ENCODE data around the gene LILRB5.
"Not testable (repeated sequence)": the region's sequence is repeated elsewhere in the genome, so short reads cannot be mapped to it uniquely, and the experiment has no call there.

LILRB5 gene

DNA sequence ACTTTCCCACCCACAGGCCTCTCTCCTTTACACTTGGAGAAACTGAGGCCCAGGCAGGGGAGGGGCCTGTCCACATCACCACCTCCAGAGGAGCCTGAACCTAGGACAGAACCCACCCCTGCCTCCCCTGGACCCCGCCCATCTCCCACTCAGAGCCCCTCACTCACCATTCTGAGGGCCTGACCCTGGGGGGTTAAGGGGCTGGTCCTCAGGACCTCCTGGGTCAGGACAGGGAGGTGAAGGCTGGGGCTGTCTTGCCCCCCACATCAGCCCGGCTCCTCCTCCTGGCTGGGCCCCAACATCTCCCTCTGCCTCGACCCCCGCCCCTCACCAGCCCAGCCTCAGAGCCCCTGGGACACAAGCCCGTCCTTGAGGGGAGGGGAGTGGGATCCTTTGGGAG is 37.4 kb downstream of the LILRB5 start:
- H3K9me3 ChIP-seq (replicated peaks in 1 of 2; ENCODE audit: control insufficient read depth in 2 of 2, insufficient read depth in 1 of 2, low read depth in 1 of 2, low read length in 2 of 2); H2BK15ac ChIP-seq (ENCODE audit: low read length); H2BK12ac ChIP-seq (ENCODE audit: low read length); H3K18ac ChIP-seq (ENCODE audit: low read length); H3K4me1 ChIP-seq (ENCODE audit: control insufficient read depth in 2 of 2, insufficient read depth in 1 of 2, low read depth in 1 of 2, low read length in 2 of 2); H3K27ac ChIP-seq (replicated peaks; ENCODE audit: low read length); H3K36me3 ChIP-seq (replicated peaks in 1 of 2; ENCODE audit: control insufficient read depth in 2 of 2, insufficient read depth in 2 of 2, low read length in 2 of 2); H3K27me3 ChIP-seq (ENCODE audit: control insufficient read depth in 3 of 3, insufficient read depth in 3 of 3, low read depth in 1 of 3, low read length in 3 of 3); H3K4ac ChIP-seq (ENCODE audit: low read length); DNase-seq (ENCODE audit: low spot score); H4K8ac ChIP-seq (ENCODE audit: low read depth, low read length); H2AK5ac ChIP-seq (ENCODE audit: low read depth, low read length); H3K14ac ChIP-seq (ENCODE audit: low read length); H3K4me3 ChIP-seq (ENCODE audit: low read length in 2 of 2); H3K79me1 ChIP-seq (ENCODE audit: low read depth, low read length); H3K4me2 ChIP-seq (ENCODE audit: insufficient read depth, low read length, poor library complexity, severe bottlenecking); H2BK120ac ChIP-seq (ENCODE audit: low read depth, low read length); H2AFZ ChIP-seq (ENCODE audit: low read length); H2BK5ac ChIP-seq (ENCODE audit: low read length); H4K91ac ChIP-seq (ENCODE audit: low read depth, low read length, poor library complexity); H3K23ac ChIP-seq (ENCODE audit: low read depth, low read length, poor library complexity); H3K9ac ChIP-seq (ENCODE audit: low read depth, low read length, poor library complexity): not testable (repeated sequence)
- WGBS, 2 donors (ENCODE audit: extremely low coverage in 2 of 2, insufficient read length in 2 of 2, insufficient replicate concordance in 1 of 2) = no CpG with 5 or more reads among the region's 5 CpGs

DNA sequence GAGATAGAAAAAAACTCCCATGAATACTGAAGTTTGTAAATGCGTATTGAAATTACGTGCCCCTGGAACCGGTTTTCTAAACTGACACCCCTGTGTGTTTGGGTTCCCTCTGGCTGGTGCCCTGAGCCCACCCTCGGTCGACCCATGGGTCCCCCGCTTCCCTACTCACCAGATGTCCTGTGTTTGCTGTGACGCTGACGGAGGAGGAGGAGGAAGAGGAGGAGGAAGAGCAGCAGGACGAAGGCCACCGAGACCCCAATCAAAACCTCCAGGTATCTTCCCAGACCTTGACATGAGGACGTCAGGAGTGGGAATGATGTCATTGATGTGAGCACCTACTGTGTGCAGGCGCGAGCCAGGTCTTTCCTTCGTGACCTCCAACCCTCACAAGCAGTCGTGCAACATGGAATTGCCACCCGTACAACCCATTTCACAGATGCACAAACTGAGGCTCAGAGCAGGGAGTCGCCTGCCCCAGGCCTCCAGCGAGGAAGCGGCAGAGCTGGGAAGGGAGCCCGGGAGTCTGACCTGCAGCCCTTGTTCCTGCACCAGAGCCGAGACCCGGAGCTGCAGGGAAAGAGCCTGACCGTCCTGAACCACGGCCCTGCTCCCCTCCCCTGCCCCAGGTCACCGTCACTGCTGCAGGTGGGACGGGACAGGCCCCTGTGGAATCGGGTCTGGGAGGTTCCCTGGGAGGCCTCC is 38.0 kb downstream of the LILRB5 start:
- no peak overlapping the region for H3K4me2 ChIP-seq (ENCODE audit: insufficient read depth, low read length, poor library complexity, severe bottlenecking)
- no peak overlapping the region for H3K27ac ChIP-seq (replicated peaks; ENCODE audit: low read length)
- no peak overlapping the region for H3K18ac ChIP-seq (ENCODE audit: low read length)
- no peak overlapping the region for H4K8ac ChIP-seq (ENCODE audit: low read depth, low read length)
- H4K91ac ChIP-seq (ENCODE audit: low read depth, low read length, poor library complexity) = no peak overlapping the region
- H3K79me1 ChIP-seq (ENCODE audit: low read depth, low read length) = no peaks in the 10 kb centered on the region
- WGBS, 2 donors (ENCODE audit: extremely low coverage in 2 of 2, insufficient read length in 2 of 2, insufficient replicate concordance in 1 of 2) = no CpG with 5 or more reads among the region's 27 CpGs
- no peak overlapping the region for H3K9ac ChIP-seq (ENCODE audit: low read depth, low read length, poor library complexity)
- peak overlapping the region; percentile 17 for H3K14ac ChIP-seq (ENCODE audit: low read length)
- H3K4me3 ChIP-seq (ENCODE audit: low read length in 2 of 2) = no peak overlapping the region
- H3K23ac ChIP-seq (ENCODE audit: low read depth, low read length, poor library complexity) = no peak overlapping the region
- no peak for DNase-seq (ENCODE audit: low spot score)
- no peak overlapping the region for H2BK120ac ChIP-seq (ENCODE audit: low read depth, low read length)
- H3K36me3 ChIP-seq (replicated peaks in 1 of 2; ENCODE audit: control insufficient read depth in 2 of 2, insufficient read depth in 2 of 2, low read length in 2 of 2) = peaks cover 0 to 4% of the 10 kb centered on the region in 2 donors
- no peak overlapping the region for H2AFZ ChIP-seq (ENCODE audit: low read length)
- no peaks in the 10 kb centered on the region for H3K4me1 ChIP-seq (ENCODE audit: control insufficient read depth in 2 of 2, insufficient read depth in 1 of 2, low read depth in 1 of 2, low read length in 2 of 2)
- peak overlapping the region; percentile 41 for H2BK12ac ChIP-seq (ENCODE audit: low read length)
- no peak overlapping the region for H2AK5ac ChIP-seq (ENCODE audit: low read depth, low read length)
- no peak overlapping the region for H2BK15ac ChIP-seq (ENCODE audit: low read length)
- H3K9me3 ChIP-seq (replicated peaks in 1 of 2; ENCODE audit: control insufficient read depth in 2 of 2, insufficient read depth in 1 of 2, low read depth in 1 of 2, low read length in 2 of 2) = peaks cover 0 to 2% of the 10 kb centered on the region in 2 donors
- no peak overlapping the region for H2BK5ac ChIP-seq (ENCODE audit: low read length)
- no peak overlapping the region for H3K4ac ChIP-seq (ENCODE audit: low read length)
- H3K27me3 ChIP-seq (ENCODE audit: control insufficient read depth in 3 of 3, insufficient read depth in 3 of 3, low read depth in 1 of 3, low read length in 3 of 3) = peaks cover 0 to 2% (median 0%) of the 10 kb centered on the region in 3 experiments

DNA sequence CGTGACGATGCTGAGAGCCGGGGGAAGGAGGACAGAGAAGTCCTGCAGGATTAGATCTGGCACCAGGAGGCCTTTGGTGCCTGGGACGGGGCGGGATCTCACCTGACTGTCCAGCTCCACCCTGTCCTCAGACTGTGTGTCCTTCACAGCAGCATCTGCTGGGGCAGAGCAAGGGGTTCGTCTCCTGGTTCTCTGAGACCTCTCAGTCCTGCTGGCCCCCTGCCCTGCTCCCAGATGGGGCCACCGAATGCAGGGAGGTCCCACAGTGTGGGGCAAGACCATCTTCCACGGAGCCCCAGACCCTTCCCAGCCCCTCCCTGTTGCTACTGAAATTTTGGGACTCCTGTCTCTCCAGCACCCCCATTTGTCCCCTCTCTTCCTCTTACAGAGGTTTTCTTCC is 38.8 kb downstream of the LILRB5 start:
- Histone ChIP-seq H3K23ac (ENCODE audit: low read depth, low read length, poor library complexity) (no peak overlapping the region), H4K8ac (ENCODE audit: low read depth, low read length) (no peak overlapping the region), H3K36me3 (replicated peaks in 1 of 2; ENCODE audit: control insufficient read depth in 2 of 2, insufficient read depth in 2 of 2, low read length in 2 of 2) (peaks cover 0 to 4% of the 10 kb centered on the region in 2 donors), H2AK5ac (ENCODE audit: low read depth, low read length) (no peak overlapping the region), H3K9ac (ENCODE audit: low read depth, low read length, poor library complexity) (no peak overlapping the region), H3K18ac (ENCODE audit: low read length) (no peak overlapping the region), H3K9me3 (replicated peaks in 1 of 2; ENCODE audit: control insufficient read depth in 2 of 2, insufficient read depth in 1 of 2, low read depth in 1 of 2, low read length in 2 of 2) (peaks cover 0 to 2% of the 10 kb centered on the region in 2 donors), H2BK12ac (ENCODE audit: low read length) (no peak overlapping the region), H2BK5ac (ENCODE audit: low read length) (no peak overlapping the region), H2BK120ac (ENCODE audit: low read depth, low read length) (no peak overlapping the region), H3K27ac (replicated peaks; ENCODE audit: low read length) (no peak overlapping the region), H3K14ac (ENCODE audit: low read length) (no peak overlapping the region), H3K27me3 (ENCODE audit: control insufficient read depth in 3 of 3, insufficient read depth in 3 of 3, low read depth in 1 of 3, low read length in 3 of 3) (peaks cover 0 to 2% (median 0%) of the 10 kb centered on the region in 3 experiments), H2BK15ac (ENCODE audit: low read length) (no peak overlapping the region), H3K4me1 (ENCODE audit: control insufficient read depth in 2 of 2, insufficient read depth in 1 of 2, low read depth in 1 of 2, low read length in 2 of 2) (no peaks in the 10 kb centered on the region), H3K4me2 (ENCODE audit: insufficient read depth, low read length, poor library complexity, severe bottlenecking) (no peak overlapping the region), H3K79me1 (ENCODE audit: low read depth, low read length) (no peaks in the 10 kb centered on the region), H3K4me3 (ENCODE audit: low read length in 2 of 2) (no peak overlapping the region), H4K91ac (ENCODE audit: low read depth, low read length, poor library complexity) (no peak overlapping the region), H2AFZ (ENCODE audit: low read length) (no peak overlapping the region), H3K4ac (ENCODE audit: low read length) (no peak overlapping the region)
- WGBS, 2 donors (ENCODE audit: extremely low coverage in 2 of 2, insufficient read length in 2 of 2, insufficient replicate concordance in 1 of 2) = no CpG with 5 or more reads among the region's 8 CpGs
- DNase-seq (ENCODE audit: low spot score) = no peak

DNA sequence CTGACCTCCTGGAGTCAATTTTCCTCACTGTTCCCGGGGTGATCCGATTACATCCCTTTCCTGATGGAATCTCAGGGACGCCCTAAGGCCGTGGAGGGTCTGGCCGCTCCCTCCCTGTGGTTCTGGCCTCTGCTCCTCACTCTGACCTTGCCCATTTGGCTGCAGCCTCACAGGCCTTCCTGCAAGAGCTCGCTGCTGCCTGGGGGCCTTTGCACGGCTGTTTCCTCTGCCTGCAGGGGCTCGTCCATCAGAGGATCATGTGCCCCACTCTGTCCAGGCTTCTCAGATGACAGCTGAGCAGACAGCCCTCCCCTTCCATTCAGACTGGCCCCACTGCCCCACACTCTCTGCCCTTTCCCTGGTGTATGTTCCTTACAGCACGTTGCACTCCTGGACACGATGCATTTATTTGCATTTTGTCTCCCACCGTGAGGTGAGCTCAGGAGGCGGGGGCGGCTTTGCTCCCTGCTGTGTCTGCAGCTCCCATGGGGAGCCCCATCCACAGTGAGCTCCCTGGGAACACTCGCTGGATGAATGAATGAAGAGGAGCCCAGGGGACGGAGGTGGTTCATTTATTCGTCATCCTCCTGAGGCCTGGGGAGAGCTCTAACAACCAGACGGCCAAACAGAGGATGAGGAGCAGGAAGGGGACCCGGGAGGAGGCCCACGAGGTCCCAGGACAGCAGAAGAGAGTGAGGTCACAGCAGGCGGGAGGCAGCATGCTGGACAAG is 39.4 kb downstream of the LILRB5 start:
- H3K4me1 ChIP-seq (ENCODE audit: control insufficient read depth in 2 of 2, insufficient read depth in 1 of 2, low read depth in 1 of 2, low read length in 2 of 2); H4K91ac ChIP-seq (ENCODE audit: low read depth, low read length, poor library complexity); H2AFZ ChIP-seq (ENCODE audit: low read length); H3K14ac ChIP-seq (ENCODE audit: low read length); H3K27me3 ChIP-seq (ENCODE audit: control insufficient read depth in 3 of 3, insufficient read depth in 3 of 3, low read depth in 1 of 3, low read length in 3 of 3); H2BK12ac ChIP-seq (ENCODE audit: low read length); H2AK5ac ChIP-seq (ENCODE audit: low read depth, low read length); H3K36me3 ChIP-seq (replicated peaks in 1 of 2; ENCODE audit: control insufficient read depth in 2 of 2, insufficient read depth in 2 of 2, low read length in 2 of 2); H3K9me3 ChIP-seq (replicated peaks in 1 of 2; ENCODE audit: control insufficient read depth in 2 of 2, insufficient read depth in 1 of 2, low read depth in 1 of 2, low read length in 2 of 2); H3K9ac ChIP-seq (ENCODE audit: low read depth, low read length, poor library complexity); DNase-seq (ENCODE audit: low spot score); H3K27ac ChIP-seq (replicated peaks; ENCODE audit: low read length); H3K4me2 ChIP-seq (ENCODE audit: insufficient read depth, low read length, poor library complexity, severe bottlenecking); H2BK120ac ChIP-seq (ENCODE audit: low read depth, low read length); H3K79me1 ChIP-seq (ENCODE audit: low read depth, low read length); H3K4ac ChIP-seq (ENCODE audit: low read length); H3K4me3 ChIP-seq (ENCODE audit: low read length in 2 of 2); H3K18ac ChIP-seq (ENCODE audit: low read length); H2BK5ac ChIP-seq (ENCODE audit: low read length); H4K8ac ChIP-seq (ENCODE audit: low read depth, low read length); H3K23ac ChIP-seq (ENCODE audit: low read depth, low read length, poor library complexity); H2BK15ac ChIP-seq (ENCODE audit: low read length): not testable (repeated sequence)
- no CpG with 5 or more reads among the region's 20 CpGs for WGBS, 2 donors (ENCODE audit: extremely low coverage in 2 of 2, insufficient read length in 2 of 2, insufficient replicate concordance in 1 of 2)
